HepG2 (cell line): Measurements from ENCODE around the gene ADGRD1. TPM values are rescaled to one million over a fixed set of nuclear protein-coding genes. Genes with fewer than 3 reads are reported as not detected.

ENCODE experiments used
- ARNT2 ChIP-seq: sonication (generic); formaldehyde crosslinking; IDR thresholded peaks from 2 replicates; pipeline ENCODE4 v1.8.0; 2022; ENCODE audit warnings: mild to moderate bottlenecking, low read depth, missing genetic modification reagents, moderate library complexity
- CEBPB ChIP-seq: IDR thresholded peaks from 2 replicates; pipeline ENCODE4 v1.6.1; 2011; ENCODE audit warnings: low read depth, low read length, improper control_type of control experiment, borderline replicate concordance
- HHEX ChIP-seq: IDR thresholded peaks from 2 replicates; pipeline ENCODE4 v1.6.1; 2016; ENCODE audit warnings: control low read depth
- IRF2 ChIP-seq: IDR thresholded peaks from 2 replicates; pipeline ENCODE4 v1.6.1; 2018; ENCODE audit warnings: missing genetic modification reagents, missing compliant biosample characterization
- MXI1 ChIP-seq: IDR thresholded peaks from 3 replicates; pipeline ENCODE4 v1.6.1; 2012; ENCODE audit warnings: low read depth, low read length, inconsistent platforms, borderline replicate concordance
- SOX6 ChIP-seq, 2 experiments: fragments of 450-650 bp in 1 of 2; sonication (generic) in 1 of 2; formaldehyde crosslinking in 1 of 2; IDR thresholded peaks; 2 replicates each; pipeline versions ENCODE4 v1.4.0 to v1.6.1; 2017 to 2020; ENCODE audit warnings: antibody characterized with exemption in 1 of 2, mild to moderate bottlenecking in 1 of 2, missing genetic modification reagents in 1 of 2
- SPEN ChIP-seq: sonication (generic); formaldehyde crosslinking; IDR thresholded peaks from 2 replicates; pipeline ENCODE4 v1.5.1; 2020; ENCODE audit warnings: low read depth, mild to moderate bottlenecking, missing genetic modification reagents
- STAG1 ChIP-seq: sonication (generic); formaldehyde crosslinking; IDR thresholded peaks from 2 replicates; pipeline ENCODE4 v1.4.0; 2020; ENCODE audit warnings: missing genetic modification reagents
- ZBTB38 ChIP-seq: sonication (generic); formaldehyde crosslinking; IDR thresholded peaks from 2 replicates; pipeline ENCODE4 v1.5.1; 2020; ENCODE audit warnings: mild to moderate bottlenecking, missing genetic modification reagents
- ZFX ChIP-seq: sonication (generic); formaldehyde crosslinking; IDR thresholded peaks from 2 replicates; pipeline ENCODE4 v1.4.0; 2020; ENCODE audit warnings: mild to moderate bottlenecking, low read depth, missing genetic modification reagents, moderate library complexity
- ZNF460 ChIP-seq: sonication (generic); formaldehyde crosslinking; IDR thresholded peaks from 2 replicates; pipeline ENCODE4 v1.5.1; 2020; ENCODE audit warnings: missing genetic modification reagents, mild to moderate bottlenecking, borderline replicate concordance
- ZNF572 ChIP-seq: sonication (generic); formaldehyde crosslinking; IDR thresholded peaks from 2 replicates; pipeline ENCODE4 v1.5.1; 2020; ENCODE audit warnings: mild to moderate bottlenecking, missing genetic modification reagents
- polyA plus RNA-seq, 8 experiments: library from polyadenylated mRNA; depleted of rRNA in 3 of 8; stranded (reverse) in 7 of 8; unstranded in 1 of 8; fragments of >200 nt; fragmentation: Illumina TruSeq in 4 of 8; extraction: Trizol in 4 of 8; gene quantifications; 2 replicates each; pipeline versions ENCODE4 v1.2.1 to v1.2.3, GENCODE V29; 2011 to 2016; ENCODE audit warnings: low read depth in 4 of 8, missing spikeins in 1 of 8, mixed read lengths in 1 of 8; ENCODE audit not compliant: insufficient read depth in 1 of 8
- total RNA-seq, 5 experiments: library from RNA; depleted of rRNA; stranded (reverse); fragments of >200 nt; fragmentation: Illumina TruSeq; extraction: Trizol; gene quantifications; 2 replicates each; pipeline ENCODE4 v1.2.3, GENCODE V29; 2016; ENCODE audit warnings: low read depth in 1 of 5
- TF ChIP-seq, protein P1 (sequence below): sonication (generic); formaldehyde crosslinking; IDR thresholded peaks from 2 replicates; pipeline ENCODE4 v1.9.0; 2022; ENCODE audit warnings: missing genetic modification reagents, mild to moderate bottlenecking, borderline replicate concordance
- TF ChIP-seq, protein P2 (sequence below): sonication (generic); formaldehyde crosslinking; IDR thresholded peaks from 2 replicates; pipeline ENCODE4 v1.8.1; 2023; ENCODE audit warnings: mild to moderate bottlenecking, missing genetic modification reagents
- TF ChIP-seq, protein P3 (sequence below): sonication (generic); formaldehyde crosslinking; IDR thresholded peaks from 2 replicates; pipeline ENCODE4 v1.5.0; 2020; ENCODE audit warnings: mild to moderate bottlenecking, missing genetic modification reagents, moderate library complexity
- TF ChIP-seq, protein P4 (sequence below): sonication (generic); formaldehyde crosslinking; IDR thresholded peaks from 2 replicates; pipeline ENCODE4 v1.5.0; 2020; ENCODE audit warnings: missing genetic modification reagents
- TF ChIP-seq, protein P5 (sequence below): sonication (generic); formaldehyde crosslinking; conservative IDR thresholded peaks from 2 replicates; pipeline ENCODE4 v1.4.0; 2020; ENCODE audit warnings: missing genetic modification reagents
- TF ChIP-seq, protein P6 (sequence below): sonication (generic); formaldehyde crosslinking; IDR thresholded peaks from 2 replicates; pipeline ENCODE4 v1.5.1; 2020; ENCODE audit warnings: mild to moderate bottlenecking, missing genetic modification reagents, moderate library complexity

The ADGRD1 gene
- total and polyA plus RNA-seq, 2 of the 13 experiments (the other 11 are each of a cell fraction or from before 2014, with no cell fraction given): 0.46 to 12.4 TPM

DNA sequence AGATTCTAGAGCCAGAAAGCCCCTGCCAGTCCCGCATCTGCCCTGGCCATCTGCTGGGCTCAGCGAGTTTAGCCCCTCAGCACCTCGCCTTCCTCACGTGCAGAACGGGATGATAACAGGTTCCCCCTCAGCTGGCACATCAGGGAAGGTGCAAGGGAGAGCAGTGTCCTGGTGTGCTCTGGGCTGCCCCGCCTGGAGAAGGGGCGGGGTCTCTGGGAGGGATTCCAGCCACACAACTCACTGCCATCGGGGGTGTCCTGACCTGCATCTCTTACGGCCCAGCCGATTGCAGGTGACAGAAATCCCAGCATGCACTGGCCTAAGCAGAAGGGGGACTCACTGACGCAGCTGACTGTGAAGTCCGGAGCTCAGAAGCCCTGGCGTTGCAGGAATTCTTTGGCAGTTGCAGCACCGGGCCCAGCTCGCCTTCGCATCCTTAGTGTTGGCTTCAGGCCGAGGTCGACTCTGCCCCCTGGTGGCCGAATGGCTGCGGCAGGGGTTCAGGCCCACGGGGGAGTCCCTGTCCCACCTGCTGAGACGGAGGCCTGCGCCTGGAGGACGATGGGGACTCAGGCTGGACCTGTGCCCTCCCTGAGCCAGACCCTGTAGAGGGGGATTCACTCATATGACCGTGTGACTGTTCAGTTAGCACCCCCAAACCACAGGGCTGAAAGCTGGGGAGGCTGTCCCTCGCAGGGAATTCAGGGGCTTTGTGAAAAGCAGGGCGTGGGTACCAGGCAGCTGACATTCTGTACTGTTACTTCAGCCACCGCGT is 178.6 kb downstream of the ADGRD1 start (continued):
- TF ChIP-seq, protein P1, sequence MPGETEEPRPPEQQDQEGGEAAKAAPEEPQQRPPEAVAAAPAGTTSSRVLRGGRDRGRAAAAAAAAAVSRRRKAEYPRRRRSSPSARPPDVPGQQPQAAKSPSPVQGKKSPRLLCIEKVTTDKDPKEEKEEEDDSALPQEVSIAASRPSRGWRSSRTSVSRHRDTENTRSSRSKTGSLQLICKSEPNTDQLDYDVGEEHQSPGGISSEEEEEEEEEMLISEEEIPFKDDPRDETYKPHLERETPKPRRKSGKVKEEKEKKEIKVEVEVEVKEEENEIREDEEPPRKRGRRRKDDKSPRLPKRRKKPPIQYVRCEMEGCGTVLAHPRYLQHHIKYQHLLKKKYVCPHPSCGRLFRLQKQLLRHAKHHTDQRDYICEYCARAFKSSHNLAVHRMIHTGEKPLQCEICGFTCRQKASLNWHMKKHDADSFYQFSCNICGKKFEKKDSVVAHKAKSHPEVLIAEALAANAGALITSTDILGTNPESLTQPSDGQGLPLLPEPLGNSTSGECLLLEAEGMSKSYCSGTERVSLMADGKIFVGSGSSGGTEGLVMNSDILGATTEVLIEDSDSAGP (CRISPR knock-in tag): peak; percentile 18; the same call in 1 of the 2 replicates
- TF ChIP-seq, protein P2, sequence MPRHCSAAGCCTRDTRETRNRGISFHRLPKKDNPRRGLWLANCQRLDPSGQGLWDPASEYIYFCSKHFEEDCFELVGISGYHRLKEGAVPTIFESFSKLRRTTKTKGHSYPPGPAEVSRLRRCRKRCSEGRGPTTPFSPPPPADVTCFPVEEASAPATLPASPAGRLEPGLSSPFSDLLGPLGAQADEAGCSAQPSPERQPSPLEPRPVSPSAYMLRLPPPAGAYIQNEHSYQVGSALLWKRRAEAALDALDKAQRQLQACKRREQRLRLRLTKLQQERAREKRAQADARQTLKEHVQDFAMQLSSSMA (CRISPR knock-in tag): no peak
- TF ChIP-seq, protein P3, sequence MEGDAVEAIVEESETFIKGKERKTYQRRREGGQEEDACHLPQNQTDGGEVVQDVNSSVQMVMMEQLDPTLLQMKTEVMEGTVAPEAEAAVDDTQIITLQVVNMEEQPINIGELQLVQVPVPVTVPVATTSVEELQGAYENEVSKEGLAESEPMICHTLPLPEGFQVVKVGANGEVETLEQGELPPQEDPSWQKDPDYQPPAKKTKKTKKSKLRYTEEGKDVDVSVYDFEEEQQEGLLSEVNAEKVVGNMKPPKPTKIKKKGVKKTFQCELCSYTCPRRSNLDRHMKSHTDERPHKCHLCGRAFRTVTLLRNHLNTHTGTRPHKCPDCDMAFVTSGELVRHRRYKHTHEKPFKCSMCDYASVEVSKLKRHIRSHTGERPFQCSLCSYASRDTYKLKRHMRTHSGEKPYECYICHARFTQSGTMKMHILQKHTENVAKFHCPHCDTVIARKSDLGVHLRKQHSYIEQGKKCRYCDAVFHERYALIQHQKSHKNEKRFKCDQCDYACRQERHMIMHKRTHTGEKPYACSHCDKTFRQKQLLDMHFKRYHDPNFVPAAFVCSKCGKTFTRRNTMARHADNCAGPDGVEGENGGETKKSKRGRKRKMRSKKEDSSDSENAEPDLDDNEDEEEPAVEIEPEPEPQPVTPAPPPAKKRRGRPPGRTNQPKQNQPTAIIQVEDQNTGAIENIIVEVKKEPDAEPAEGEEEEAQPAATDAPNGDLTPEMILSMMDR (CRISPR knock-in tag): peak; percentile 93
- TF ChIP-seq SPEN (CRISPR knock-in tag) (peak; percentile 54), HHEX (no peak), CEBPB (peak; percentile 52; the same call in 1 of the 2 replicates), SOX6 (IDR thresholded peaks at IDR 0.05) (no peak), SOX6 (CRISPR knock-in tag; IDR thresholded peaks at IDR 0.05) (0 out of 2 replicates have a peak, but pooled peaks have one; percentile 13), MXI1 (0 out of 3 replicates have a peak, but pooled peaks have one; percentile 14), ZBTB38 (peak; percentile 18; the same call in 1 of the 2 replicates), ARNT2 (CRISPR knock-in tag) (no peak), ZNF572 (CRISPR knock-in tag) (0 out of 2 replicates have a peak, but pooled peaks have one; percentile 46), STAG1 (peak; percentile 91), ZFX (CRISPR knock-in tag) (peak; percentile 55; the same call in 1 of the 2 replicates), IRF2 (CRISPR knock-in tag) (0 out of 2 replicates have a peak, but pooled peaks have one; percentile 18), ZNF460 (CRISPR knock-in tag) (no peak)
- TF ChIP-seq, protein P4, sequence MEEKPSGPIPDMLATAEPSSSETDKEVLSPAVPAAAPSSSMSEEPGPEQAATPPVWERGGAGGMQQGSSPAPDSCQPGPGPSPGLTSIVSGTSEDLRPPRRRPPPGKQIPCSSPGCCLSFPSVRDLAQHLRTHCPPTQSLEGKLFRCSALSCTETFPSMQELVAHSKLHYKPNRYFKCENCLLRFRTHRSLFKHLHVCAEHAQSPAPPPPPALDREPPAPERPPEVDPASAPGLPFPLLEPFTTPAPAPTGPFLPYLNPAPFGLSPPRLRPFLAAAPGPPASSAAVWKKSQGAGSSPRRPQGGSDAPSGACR (CRISPR knock-in tag): no peak
- TF ChIP-seq, protein P5, sequence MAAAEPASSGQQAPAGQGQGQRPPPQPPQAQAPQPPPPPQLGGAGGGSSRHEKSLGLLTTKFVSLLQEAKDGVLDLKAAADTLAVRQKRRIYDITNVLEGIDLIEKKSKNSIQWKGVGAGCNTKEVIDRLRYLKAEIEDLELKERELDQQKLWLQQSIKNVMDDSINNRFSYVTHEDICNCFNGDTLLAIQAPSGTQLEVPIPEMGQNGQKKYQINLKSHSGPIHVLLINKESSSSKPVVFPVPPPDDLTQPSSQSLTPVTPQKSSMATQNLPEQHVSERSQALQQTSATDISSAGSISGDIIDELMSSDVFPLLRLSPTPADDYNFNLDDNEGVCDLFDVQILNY (CRISPR knock-in tag): no peak
- TF ChIP-seq, protein P6, sequence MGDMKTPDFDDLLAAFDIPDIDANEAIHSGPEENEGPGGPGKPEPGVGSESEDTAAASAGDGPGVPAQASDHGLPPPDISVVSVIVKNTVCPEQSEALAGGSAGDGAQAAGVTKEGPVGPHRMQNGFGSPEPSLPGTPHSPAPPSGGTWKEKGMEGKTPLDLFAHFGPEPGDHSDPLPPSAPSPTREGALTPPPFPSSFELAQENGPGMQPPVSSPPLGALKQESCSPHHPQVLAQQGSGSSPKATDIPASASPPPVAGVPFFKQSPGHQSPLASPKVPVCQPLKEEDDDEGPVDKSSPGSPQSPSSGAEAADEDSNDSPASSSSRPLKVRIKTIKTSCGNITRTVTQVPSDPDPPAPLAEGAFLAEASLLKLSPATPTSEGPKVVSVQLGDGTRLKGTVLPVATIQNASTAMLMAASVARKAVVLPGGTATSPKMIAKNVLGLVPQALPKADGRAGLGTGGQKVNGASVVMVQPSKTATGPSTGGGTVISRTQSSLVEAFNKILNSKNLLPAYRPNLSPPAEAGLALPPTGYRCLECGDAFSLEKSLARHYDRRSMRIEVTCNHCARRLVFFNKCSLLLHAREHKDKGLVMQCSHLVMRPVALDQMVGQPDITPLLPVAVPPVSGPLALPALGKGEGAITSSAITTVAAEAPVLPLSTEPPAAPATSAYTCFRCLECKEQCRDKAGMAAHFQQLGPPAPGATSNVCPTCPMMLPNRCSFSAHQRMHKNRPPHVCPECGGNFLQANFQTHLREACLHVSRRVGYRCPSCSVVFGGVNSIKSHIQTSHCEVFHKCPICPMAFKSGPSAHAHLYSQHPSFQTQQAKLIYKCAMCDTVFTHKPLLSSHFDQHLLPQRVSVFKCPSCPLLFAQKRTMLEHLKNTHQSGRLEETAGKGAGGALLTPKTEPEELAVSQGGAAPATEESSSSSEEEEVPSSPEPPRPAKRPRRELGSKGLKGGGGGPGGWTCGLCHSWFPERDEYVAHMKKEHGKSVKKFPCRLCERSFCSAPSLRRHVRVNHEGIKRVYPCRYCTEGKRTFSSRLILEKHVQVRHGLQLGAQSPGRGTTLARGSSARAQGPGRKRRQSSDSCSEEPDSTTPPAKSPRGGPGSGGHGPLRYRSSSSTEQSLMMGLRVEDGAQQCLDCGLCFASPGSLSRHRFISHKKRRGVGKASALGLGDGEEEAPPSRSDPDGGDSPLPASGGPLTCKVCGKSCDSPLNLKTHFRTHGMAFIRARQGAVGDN (CRISPR knock-in tag): peak; percentile 58
